Left ventricle myocardium superior (tissue), 1 donor: Measurements from ENCODE around the gene NFATC2IP. TPM values are rescaled to one million over a fixed set of nuclear protein-coding genes. Genes with fewer than 3 reads are reported as not detected.
"Not testable (repeated sequence)": the region's sequence is repeated elsewhere in the genome, so short reads cannot be mapped to it uniquely, and the experiment has no call there.

Experiments
- ATAC-seq: fragments of 200-7000 bp; cut with Tn5 transposase; one replicate; pipeline ENCODE4 v1.9.1; 2020; ENCODE audit warnings: mild to moderate bottlenecking, moderate library complexity
- DNase-seq: peaks from one replicate; pipeline ENCODE4 v3.0.0-alpha.2; 2020
- intact Hi-C: fragments of 100-400 bp; cut with micrococcal nuclease; formaldehyde crosslinking; loops from one replicate; pipeline ENCODE4 v1.11.0; 2022
- total RNA-seq: library from RNA; stranded (reverse); fragmentation: NEBNext Ultra II Directional; extraction: Animal tissue kit (Norgen Biotek cat#: 25700); gene quantifications from one replicate; pipeline ENCODE4 v1.2.1, GENCODE V29; 2021
- donor health status: DM: no; HTN: yes; CAD: no; lungs with severe emphysema.

NFATC2IP gene
- total RNA-seq, 1 donor from 2014 or later: 20.1 TPM

GRCh38 chr16:28985211-28986041 lies 34.7 kb downstream of the NFATC2IP start:
- no peak for DNase-seq
- no peak for ATAC-seq
- intact Hi-C loops: no loop called here

GRCh38 chr16:28986046-28986445 lies 35.3 kb downstream of the NFATC2IP start:
- no peak for ATAC-seq
- intact Hi-C loops: no loop called here

GRCh38 chr16:28986492-28986891 lies 35.8 kb downstream of the NFATC2IP start:
- intact Hi-C loops: no loop called here
- ATAC-seq: no peak
- DNase-seq: peak; percentile 16

More at GRCh38 chr16:28986046-28986445, 35.3 kb downstream of the NFATC2IP start:
- DNase-seq: no peak

- intact Hi-C loops: no loop called here
- no peak for ATAC-seq
- no peak for DNase-seq
These were observed 36.6 kb downstream of the NFATC2IP start for GRCh38 chr16:28987170-28987853.

GRCh38 chr16:28989363-28989762 lies 38.6 kb downstream of the NFATC2IP start:
- intact Hi-C loops: no loop called here
- no peak for DNase-seq
- ATAC-seq: no peak

- ATAC-seq (no peak), DNase-seq (no peak)
- intact Hi-C loops: no loop called here
These were observed 39.8 kb downstream of the NFATC2IP start for GRCh38 chr16:28990375-28991040.

GRCh38 chr16:28991687-28992086 lies 41.0 kb downstream of the NFATC2IP start:
- DNase-seq: no peak
- intact Hi-C loops: no loop called here
- no peak for ATAC-seq

- ATAC-seq (no peak), DNase-seq (no peak)
- intact Hi-C loops: no loop called here
These were observed 41.8 kb downstream of the NFATC2IP start for GRCh38 chr16:28992496-28992895.

- intact Hi-C loops: no loop called here
- DNase-seq (no peak), ATAC-seq (no peak)
These were observed 48.1 kb downstream of the NFATC2IP start for GRCh38 chr16:28998837-28999236.

GRCh38 chr16:28999577-28999976 lies 48.8 kb downstream of the NFATC2IP start:
- no peak for DNase-seq
- intact Hi-C loops: no loop called here
- ATAC-seq: no peak

GRCh38 chr16:29000019-29000418 lies 49.3 kb downstream of the NFATC2IP start:
- DNase-seq (no peak), ATAC-seq (no peak)
- intact Hi-C loops: no loop called here

- intact Hi-C loops, DNase-seq, ATAC-seq: not testable (repeated sequence)
These were observed 53.9 kb downstream of the NFATC2IP start for GRCh38 chr16:29004496-29005139.

- ATAC-seq (no peak), DNase-seq (no peak)
- intact Hi-C loops: no loop called here
These were observed 57.2 kb downstream of the NFATC2IP start for GRCh38 chr16:29007730-29008593.

- no peak for DNase-seq
- intact Hi-C loops: no loop called here
- ATAC-seq: no peak
These were observed 58.5 kb downstream of the NFATC2IP start for GRCh38 chr16:29009050-29009837.

GRCh38 chr16:29009838-29010166 lies 59.1 kb downstream of the NFATC2IP start:
- ATAC-seq (no peak), DNase-seq (no peak)
- intact Hi-C loops: no loop called here

GRCh38 chr16:29011112-29011511 lies 60.4 kb downstream of the NFATC2IP start:
- ATAC-seq (no peak), DNase-seq (no peak)
- intact Hi-C loops: no loop called here

GRCh38 chr16:29011851-29012250 lies 61.1 kb downstream of the NFATC2IP start:
- ATAC-seq: no peak
- no peak for DNase-seq
- intact Hi-C loops: no loop called here

GRCh38 chr16:29012913-29013553 lies 62.3 kb downstream of the NFATC2IP start:
- intact Hi-C loops: no loop called here
- no peak for ATAC-seq
- no peak for DNase-seq
